ENCODE results near the gene LRP1B. TPM values are rescaled to one million over a fixed set of nuclear protein-coding genes. Genes with fewer than 3 reads are reported as not detected.

LRP1B gene
- total RNA-seq, 2 experiments from 2014 or later: not detected

GRCh38 chr2:140257692-140258300 lies 1873.0 kb downstream of the LRP1B start:
- no peaks in the 10 kb centered on the region for H3K27me3 Mint-ChIP-seq
- CTCF ChIA-PET: no interaction called here
- DNase-seq: no peak
- H3K9me3 Mint-ChIP-seq: peaks cover 2% of the 10 kb centered on the region
- no peak overlapping the region for H3K27ac Mint-ChIP-seq
- no peaks in the 10 kb centered on the region for H3K36me3 Mint-ChIP-seq (ENCODE audit: low read depth)
- H3K4me1 Mint-ChIP-seq: no peaks in the 10 kb centered on the region
- H3K4me3 Mint-ChIP-seq: no peak overlapping the region
- POLR2A ChIA-PET: no interaction called here

- no peak overlapping the region for H3K27ac Mint-ChIP-seq
- no peak overlapping the region for H3K4me3 Mint-ChIP-seq
- H3K4me1 Mint-ChIP-seq: no peaks in the 10 kb centered on the region
- peaks cover 2% of the 10 kb centered on the region for H3K9me3 Mint-ChIP-seq
- DNase-seq: no peak
- H3K27me3 Mint-ChIP-seq: no peaks in the 10 kb centered on the region
- CTCF ChIA-PET: no interaction called here
- H3K36me3 Mint-ChIP-seq (ENCODE audit: low read depth): no peaks in the 10 kb centered on the region
- POLR2A ChIA-PET: no interaction called here
Observed at GRCh38 chr2:140256080-140256479, 1874.7 kb downstream of the LRP1B start.

- Mint-ChIP-seq H3K27ac (no peak overlapping the region), H3K9me3 (no peaks in the 10 kb centered on the region), H3K36me3 (ENCODE audit: low read depth) (no peaks in the 10 kb centered on the region), H3K4me3 (no peak overlapping the region), H3K27me3 (no peaks in the 10 kb centered on the region), H3K4me1 (no peaks in the 10 kb centered on the region)
- POLR2A ChIA-PET: no interaction called here
- no peak for DNase-seq
- CTCF ChIA-PET: no interaction called here
Observed at GRCh38 chr2:140249821-140250220, 1881.0 kb downstream of the LRP1B start.

- no peaks in the 10 kb centered on the region for H3K27me3 Mint-ChIP-seq
- CTCF ChIA-PET: no interaction called here
- H3K4me3 Mint-ChIP-seq: no peak overlapping the region
- no peaks in the 10 kb centered on the region for H3K4me1 Mint-ChIP-seq
- POLR2A ChIA-PET: no interaction called here
- no peaks in the 10 kb centered on the region for H3K9me3 Mint-ChIP-seq
- no peak for DNase-seq
- no peaks in the 10 kb centered on the region for H3K36me3 Mint-ChIP-seq (ENCODE audit: low read depth)
- H3K27ac Mint-ChIP-seq: no peak overlapping the region
Observed at GRCh38 chr2:140248623-140249022, 1882.2 kb downstream of the LRP1B start.

GRCh38 chr2:140247451-140248195 lies 1883.2 kb downstream of the LRP1B start:
- H3K4me1 Mint-ChIP-seq: no peaks in the 10 kb centered on the region
- no peak for DNase-seq
- no peaks in the 10 kb centered on the region for H3K27me3 Mint-ChIP-seq
- ChIA-PET POLR2A (no interaction called here), CTCF (no interaction called here)
- no peak overlapping the region for H3K27ac Mint-ChIP-seq
- H3K9me3 Mint-ChIP-seq: no peaks in the 10 kb centered on the region
- no peaks in the 10 kb centered on the region for H3K36me3 Mint-ChIP-seq (ENCODE audit: low read depth)
- H3K4me3 Mint-ChIP-seq: no peak overlapping the region

GRCh38 chr2:140246957-140247356 lies 1883.9 kb downstream of the LRP1B start:
- ChIA-PET CTCF (no interaction called here), POLR2A (no interaction called here)
- no peaks in the 10 kb centered on the region for H3K27me3 Mint-ChIP-seq
- no peaks in the 10 kb centered on the region for H3K4me1 Mint-ChIP-seq
- no peaks in the 10 kb centered on the region for H3K36me3 Mint-ChIP-seq (ENCODE audit: low read depth)
- H3K27ac Mint-ChIP-seq: no peak overlapping the region
- no peaks in the 10 kb centered on the region for H3K9me3 Mint-ChIP-seq
- H3K4me3 Mint-ChIP-seq: no peak overlapping the region
- no peak for DNase-seq

GRCh38 chr2:140246058-140246457 lies 1884.8 kb downstream of the LRP1B start:
- ChIA-PET CTCF (no interaction called here), POLR2A (no interaction called here)
- Mint-ChIP-seq H3K4me1 (no peaks in the 10 kb centered on the region), H3K9me3 (no peaks in the 10 kb centered on the region), H3K27ac (no peak overlapping the region), H3K27me3 (no peaks in the 10 kb centered on the region), H3K36me3 (ENCODE audit: low read depth) (no peaks in the 10 kb centered on the region), H3K4me3 (no peak overlapping the region)
- DNase-seq: no peak

GRCh38 chr2:140242889-140243288 lies 1887.9 kb downstream of the LRP1B start:
- POLR2A ChIA-PET: no interaction called here
- Mint-ChIP-seq H3K36me3 (ENCODE audit: low read depth) (no peaks in the 10 kb centered on the region), H3K27me3 (no peaks in the 10 kb centered on the region), H3K4me3 (no peak overlapping the region), H3K9me3 (no peaks in the 10 kb centered on the region), H3K27ac (no peak overlapping the region), H3K4me1 (no peaks in the 10 kb centered on the region)
- no peak for DNase-seq
- CTCF ChIA-PET: no interaction called here

- DNase-seq: no peak
- no peaks in the 10 kb centered on the region for H3K9me3 Mint-ChIP-seq
- no peaks in the 10 kb centered on the region for H3K4me1 Mint-ChIP-seq
- H3K27ac Mint-ChIP-seq: no peak overlapping the region
- H3K4me3 Mint-ChIP-seq: no peak overlapping the region
- POLR2A ChIA-PET: no interaction called here
- CTCF ChIA-PET: no interaction called here
- H3K27me3 Mint-ChIP-seq: no peaks in the 10 kb centered on the region
- no peaks in the 10 kb centered on the region for H3K36me3 Mint-ChIP-seq (ENCODE audit: low read depth)
Observed at GRCh38 chr2:140234116-140234515, 1896.7 kb downstream of the LRP1B start.

GRCh38 chr2:140210963-140211362 lies 1919.9 kb downstream of the LRP1B start:
- Mint-ChIP-seq H3K27me3 (no peaks in the 10 kb centered on the region), H3K9me3 (peaks cover 5% of the 10 kb centered on the region), H3K36me3 (ENCODE audit: low read depth) (no peaks in the 10 kb centered on the region), H3K27ac (no peak overlapping the region), H3K4me1 (no peaks in the 10 kb centered on the region), H3K4me3 (no peak overlapping the region)
- no peak for DNase-seq
- ChIA-PET POLR2A (no interaction called here), CTCF (no interaction called here)

GRCh38 chr2:140205093-140205492 lies 1925.7 kb downstream of the LRP1B start:
- H3K36me3 Mint-ChIP-seq (ENCODE audit: low read depth): no peaks in the 10 kb centered on the region
- no peaks in the 10 kb centered on the region for H3K4me1 Mint-ChIP-seq
- no peak overlapping the region for H3K27ac Mint-ChIP-seq
- H3K4me3 Mint-ChIP-seq: no peak overlapping the region
- POLR2A ChIA-PET: no interaction called here
- DNase-seq: no peak
- no peaks in the 10 kb centered on the region for H3K27me3 Mint-ChIP-seq
- CTCF ChIA-PET: no interaction called here
- peaks cover 3% of the 10 kb centered on the region for H3K9me3 Mint-ChIP-seq

GRCh38 chr2:140203347-140203746 lies 1927.5 kb downstream of the LRP1B start:
- CTCF ChIA-PET: no interaction called here
- no peaks in the 10 kb centered on the region for H3K27me3 Mint-ChIP-seq
- POLR2A ChIA-PET: no interaction called here
- H3K27ac Mint-ChIP-seq: no peak overlapping the region
- no peak overlapping the region for H3K4me3 Mint-ChIP-seq
- H3K36me3 Mint-ChIP-seq (ENCODE audit: low read depth): no peaks in the 10 kb centered on the region
- H3K4me1 Mint-ChIP-seq: no peaks in the 10 kb centered on the region
- no peak for DNase-seq
- H3K9me3 Mint-ChIP-seq: peaks cover 5% of the 10 kb centered on the region

- H3K27me3 Mint-ChIP-seq: no peaks in the 10 kb centered on the region
- peaks cover 4% of the 10 kb centered on the region for H3K9me3 Mint-ChIP-seq
- ChIA-PET CTCF (no interaction called here), POLR2A (no interaction called here)
- H3K4me1 Mint-ChIP-seq: no peaks in the 10 kb centered on the region
- H3K36me3 Mint-ChIP-seq (ENCODE audit: low read depth): no peaks in the 10 kb centered on the region
- no peak for DNase-seq
- no peak overlapping the region for H3K4me3 Mint-ChIP-seq
- no peak overlapping the region for H3K27ac Mint-ChIP-seq
Observed at GRCh38 chr2:140201572-140201971, 1929.2 kb downstream of the LRP1B start.

- DNase-seq: no peak
- Mint-ChIP-seq H3K27ac (no peak overlapping the region), H3K4me1 (no peaks in the 10 kb centered on the region), H3K27me3 (no peaks in the 10 kb centered on the region), H3K36me3 (ENCODE audit: low read depth) (no peaks in the 10 kb centered on the region), H3K9me3 (peaks cover 2% of the 10 kb centered on the region), H3K4me3 (no peak overlapping the region)
- POLR2A ChIA-PET: no interaction called here
- CTCF ChIA-PET: no interaction called here
Observed at GRCh38 chr2:140200764-140201163, 1930.1 kb downstream of the LRP1B start.

Measured in activated CD4-positive, alpha-beta T cell treated with anti-CD3 and anti-CD28 coated beads, Interleukin-2, amount 10 ng/mL, durations not matched to agents 7 days and 5 days (primary cell).